ENCODE results near the gene EEF1AKMT4.

Gene EEF1AKMT4

GRCh38 chr3:184305577-184305976 lies 56.1 kb downstream of the EEF1AKMT4 start:
- DNase-seq, result no peak

DNA sequence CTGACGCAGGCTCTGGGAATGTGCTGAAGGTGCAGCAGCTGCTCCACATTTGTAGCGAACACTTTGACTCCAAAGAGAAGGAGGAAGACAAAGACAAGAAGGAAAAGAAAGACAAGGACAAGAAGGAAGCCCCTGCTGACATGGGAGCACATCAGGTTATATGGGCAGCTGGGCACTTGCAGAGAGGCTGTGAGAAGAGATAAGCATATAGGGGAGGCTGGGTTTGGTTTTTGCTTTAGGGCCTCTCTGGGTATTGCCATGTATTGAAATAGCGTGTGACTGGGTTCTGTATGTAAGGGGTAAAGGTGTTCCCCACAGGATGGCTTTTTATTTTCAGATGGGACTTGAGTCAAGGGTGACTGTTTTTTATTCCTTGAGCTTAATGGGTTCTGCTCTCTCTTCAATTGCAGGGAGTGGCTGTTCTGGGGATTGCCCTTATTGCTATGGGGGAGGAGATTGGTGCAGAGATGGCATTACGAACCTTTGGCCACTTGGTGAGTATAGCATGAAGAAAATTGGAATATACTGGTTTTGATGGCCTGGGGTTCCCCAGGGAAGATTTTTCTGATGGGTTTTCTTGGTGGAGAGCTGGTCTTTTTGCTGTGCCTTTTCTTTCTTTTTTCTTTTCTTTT lies 57.0 kb downstream of the EEF1AKMT4 start:
- no peak for DNase-seq

- DNase-seq, result no peak
These were observed 58.4 kb downstream of the EEF1AKMT4 start for GRCh38 chr3:184307915-184308314.

Data from activated T-cell treated with anti-CD3 and anti-CD28 coated beads for 4 hours (primary cell).